Adrenal gland (tissue), 12 donors: ENCODE measurements around the gene FHIT. TPM values are rescaled to one million over a fixed set of nuclear protein-coding genes. Genes with fewer than 3 reads are reported as not detected.

Experiments used
- DNase-seq, 7 donors: peaks; one replicate each; pipeline ENCODE4 v3.0.0-alpha.2; 2019 to 2020
- H3K27ac ChIP-seq, 5 donors: fragments of 200-600 bp; sonication (generic) in 4 of 5; 1 replicate in 3 of 5; 2 replicates in 2 of 5; pipeline versions ENCODE4 v1.5.1 to v1.8.0; 2016 to 2020; ENCODE audit warnings: mild to moderate bottlenecking in 1 of 5
- H3K27me3 ChIP-seq: fragments of 200-600 bp; 2 replicates; pipeline ENCODE4 v1.8.0; 2021
- H3K36me3 ChIP-seq, 2 donors: fragments of 200-600 bp; replicated peaks in 1 of 2; 1 replicate in 1 of 2; 2 replicates in 1 of 2; pipeline versions ENCODE4 v1.5.1 to v1.8.0; 2018 to 2022
- H3K4me1 ChIP-seq, 2 donors: fragments of 200-600 bp; replicated peaks in 1 of 2; 1 replicate in 1 of 2; 2 replicates in 1 of 2; pipeline versions ENCODE4 v1.5.1 to v1.8.0; 2018 to 2021
- H3K4me3 ChIP-seq, 4 donors: fragments of 200-600 bp; sonication (generic) in 3 of 4; one replicate each; pipeline ENCODE4 v1.5.1; 2016 to 2018
- H3K9me3 ChIP-seq, 3 donors: fragments of 200-600 bp; sonication (generic) in 1 of 3; replicated peaks in 1 of 3; 1 replicate in 2 of 3; 2 replicates in 1 of 3; pipeline versions ENCODE4 v1.5.1 to v1.8.0; 2016 to 2021
- POLR2A ChIP-seq, 2 donors: fragments of 450-650 bp; IDR thresholded peaks; one replicate each; pipeline ENCODE4 v1.6.1; 2017; ENCODE audit warnings: antibody characterized with exemption in 2 of 2, mild to moderate bottlenecking in 2 of 2, moderate library complexity in 1 of 2
- WGBS, 4 donors: extraction: QIAGEN DNeasy Blood & Tissue Kit in 2 of 4; methylation state at CpG; one replicate each; pipeline versions ENCODE4 v1.1.5 to v1.1.7; 2013 to 2017; 5-methylcytosine and 5-hydroxymethylcytosine counted together
- intact Hi-C, 2 donors: fragments of 100-400 bp; cut with DNase I; formaldehyde crosslinking; loops; one replicate each; pipeline versions ENCODE4 v1.14.1 to v1.15.0; 2022 to 2023
- polyA plus RNA-seq, 3 donors: library from polyadenylated mRNA; stranded (reverse); fragments of 200-250 nt in 2 of 3; fragments of 350-450 nt in 1 of 3; fragmentation: Illumina TruSeq in 1 of 3; extraction: RNeasy Lipid Tissue Mini Kit (QIAGEN cat#74804) in 1 of 3; gene quantifications; one replicate each; pipeline ENCODE4 v1.2.3, GENCODE V29; 2013 to 2014
- total RNA-seq, 9 donors: library from RNA; depleted of rRNA in 4 of 9; stranded (reverse); fragments of >200 nt in 4 of 9; fragments of 120-200 nt in 1 of 9; fragmentation: NEBNext Ultra II Directional in 1 of 9; extraction: Animal tissue kit (Norgen Biotek cat#: 25700) in 1 of 9; gene quantifications; one replicate each; pipeline versions ENCODE4 v1.1.0 to v1.2.4, GENCODE V29; 2013 to 2023
- TF ChIP-seq, protein P1 (sequence below), 6 experiments: fragments of 450-650 bp in 4 of 6; fragments of 200-600 bp in 2 of 6; sonication (generic) in 1 of 6; IDR thresholded peaks; 1 replicate in 5 of 6; 2 replicates in 1 of 6; pipeline versions ENCODE4 v1.5.1 to v1.8.0; 2016 to 2021; ENCODE audit warnings: antibody characterized with exemption in 6 of 6, mild to moderate bottlenecking in 2 of 6, moderate library complexity in 1 of 6
- donor health status: healthy with polysubstance abuse.
- donor health status: Bipolar disorder and iron deficiency.
- donor health status: DM: yes; HTN: yes; CAD: no.
- donor health status: DM: no; HTN: no; CAD: no.
- donor health status: DM: no; HTN: no; CAD: no.
- donor health status: DM: yes; HTN: yes; CAD: no.

Gene FHIT
- total and polyA plus RNA-seq, 12 donors: 14.1 to 43.9 (median 28.8) TPM

DNA sequence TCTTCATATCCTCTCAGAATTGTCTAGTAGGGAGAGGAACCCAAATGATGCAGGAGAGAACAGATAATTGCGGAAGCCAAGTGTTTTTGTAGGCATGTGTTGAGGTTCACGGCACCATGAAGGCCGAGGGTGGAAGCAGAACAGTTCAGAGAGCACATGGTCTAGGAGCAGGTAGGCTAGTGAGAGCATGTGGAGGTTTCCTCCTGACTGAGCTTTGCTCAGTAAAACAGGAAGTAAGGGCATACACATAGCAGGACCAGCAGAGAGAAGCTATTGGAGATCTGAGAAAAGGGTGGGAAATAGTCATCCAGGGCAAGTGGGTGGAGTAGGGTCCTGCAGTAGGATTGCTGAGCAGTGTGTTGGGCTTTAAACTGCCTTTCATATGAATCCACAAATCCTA is 491.1 kb downstream of the FHIT start:
- WGBS, 4 donors: 90 to 94% (median 93%) methylated on average over 3 of the region's 3 CpGs
- H3K4me1 ChIP-seq: no peaks in the 10 kb centered on the region
- H3K4me3 ChIP-seq: no peak overlapping the region
- H3K36me3 ChIP-seq: no peaks in the 10 kb centered on the region
- no peak overlapping the region for H3K27ac ChIP-seq
- H3K27me3 ChIP-seq: no peaks in the 10 kb centered on the region
- TF ChIP-seq, protein P1, sequence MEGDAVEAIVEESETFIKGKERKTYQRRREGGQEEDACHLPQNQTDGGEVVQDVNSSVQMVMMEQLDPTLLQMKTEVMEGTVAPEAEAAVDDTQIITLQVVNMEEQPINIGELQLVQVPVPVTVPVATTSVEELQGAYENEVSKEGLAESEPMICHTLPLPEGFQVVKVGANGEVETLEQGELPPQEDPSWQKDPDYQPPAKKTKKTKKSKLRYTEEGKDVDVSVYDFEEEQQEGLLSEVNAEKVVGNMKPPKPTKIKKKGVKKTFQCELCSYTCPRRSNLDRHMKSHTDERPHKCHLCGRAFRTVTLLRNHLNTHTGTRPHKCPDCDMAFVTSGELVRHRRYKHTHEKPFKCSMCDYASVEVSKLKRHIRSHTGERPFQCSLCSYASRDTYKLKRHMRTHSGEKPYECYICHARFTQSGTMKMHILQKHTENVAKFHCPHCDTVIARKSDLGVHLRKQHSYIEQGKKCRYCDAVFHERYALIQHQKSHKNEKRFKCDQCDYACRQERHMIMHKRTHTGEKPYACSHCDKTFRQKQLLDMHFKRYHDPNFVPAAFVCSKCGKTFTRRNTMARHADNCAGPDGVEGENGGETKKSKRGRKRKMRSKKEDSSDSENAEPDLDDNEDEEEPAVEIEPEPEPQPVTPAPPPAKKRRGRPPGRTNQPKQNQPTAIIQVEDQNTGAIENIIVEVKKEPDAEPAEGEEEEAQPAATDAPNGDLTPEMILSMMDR (IDR thresholded peaks at IDR 0.05): no peak
- no peak for TF ChIP-seq POLR2A (IDR thresholded peaks at IDR 0.05)
- intact Hi-C loops: no loop called here
- DNase-seq: no peak
- no peaks in the 10 kb centered on the region for H3K9me3 ChIP-seq

DNA sequence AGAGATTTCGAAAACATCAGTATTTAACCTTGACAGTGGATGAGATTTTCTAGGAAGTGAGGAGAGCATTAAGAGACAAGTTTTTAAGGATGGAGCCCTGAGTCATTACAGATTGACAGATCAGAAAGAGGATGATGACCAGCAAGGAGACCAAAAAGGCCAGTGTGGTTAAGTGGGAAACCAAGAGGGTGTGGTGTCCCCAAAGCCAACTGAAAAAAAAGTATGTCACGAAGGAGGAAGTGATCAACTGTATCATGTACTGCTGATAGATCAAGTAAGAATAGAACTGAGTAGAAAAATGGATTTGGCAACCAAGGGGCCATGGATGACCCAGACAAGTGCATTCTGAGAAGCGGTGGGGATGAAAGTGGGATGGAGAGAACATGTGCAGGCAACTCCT is 491.8 kb downstream of the FHIT start:
- Histone ChIP-seq H3K4me3 (no peak overlapping the region), H3K4me1 (no peaks in the 10 kb centered on the region), H3K36me3 (no peaks in the 10 kb centered on the region), H3K27ac (no peak overlapping the region), H3K27me3 (no peaks in the 10 kb centered on the region), H3K9me3 (no peaks in the 10 kb centered on the region)
- no peak for DNase-seq
- WGBS, 4 donors: 83 to 91% (median 87%) methylated on average over 3 of the region's 3 CpGs
- TF ChIP-seq, protein P1 (IDR thresholded peaks at IDR 0.05): no peak
- no peak for TF ChIP-seq POLR2A (IDR thresholded peaks at IDR 0.05)
- intact Hi-C loops: no loop called here

DNA sequence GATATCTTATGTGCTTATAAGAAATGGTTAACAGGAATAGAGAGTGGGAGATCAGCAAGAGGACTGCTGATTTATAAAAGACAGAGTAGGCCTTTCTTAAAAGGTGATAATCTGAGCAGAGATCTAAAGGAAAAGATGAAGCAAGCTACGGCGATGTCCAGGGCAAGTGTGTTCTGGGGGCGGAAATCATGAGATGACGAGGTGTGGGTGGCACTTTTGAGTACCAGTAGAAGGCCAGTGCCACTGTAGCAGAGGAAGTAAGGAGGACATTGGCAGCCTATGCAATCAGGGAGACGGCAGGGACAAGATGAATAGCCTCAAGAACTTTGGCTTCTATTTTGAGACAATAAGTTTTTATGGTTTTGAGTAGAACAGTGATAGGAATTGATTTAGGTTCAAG is 492.4 kb downstream of the FHIT start:
- 86 to 95% (median 91%) methylated on average over 5 of the region's 5 CpGs for WGBS, 4 donors

DNA sequence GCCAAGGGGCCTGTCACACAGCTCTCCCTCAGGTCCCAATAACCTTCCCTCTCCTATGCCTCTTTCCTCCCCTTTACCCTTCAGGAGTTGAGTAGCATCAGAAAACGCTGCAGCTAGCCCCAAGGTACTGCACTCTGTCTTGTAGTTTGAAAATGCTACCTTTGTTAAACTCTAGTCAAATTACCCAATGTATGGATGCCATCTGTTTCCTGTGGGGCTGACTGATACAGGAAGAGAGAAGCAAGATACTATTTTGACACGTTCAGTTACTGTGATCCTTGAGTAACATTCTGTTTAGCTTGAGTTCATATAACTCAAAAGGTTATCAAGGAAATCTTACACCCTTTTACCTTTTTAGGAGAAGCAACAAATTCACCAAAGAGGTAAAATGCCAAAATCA is 493.1 kb downstream of the FHIT start:
- intact Hi-C loops: no loop called here
- no peak for TF ChIP-seq POLR2A (IDR thresholded peaks at IDR 0.05)
- TF ChIP-seq, protein P1 (IDR thresholded peaks at IDR 0.05): no peak
- no peak for DNase-seq
- Histone ChIP-seq H3K9me3 (no peaks in the 10 kb centered on the region), H3K4me3 (no peak overlapping the region), H3K27ac (no peak overlapping the region), H3K36me3 (no peaks in the 10 kb centered on the region), H3K27me3 (no peaks in the 10 kb centered on the region), H3K4me1 (no peaks in the 10 kb centered on the region)
- 75 to 94% (median 78%) methylated on average over 2 of the region's 2 CpGs for WGBS, 4 donors

More for the DNA sequence above, 492.4 kb downstream of the FHIT start:
- Histone ChIP-seq H3K9me3 (no peaks in the 10 kb centered on the region), H3K4me3 (no peak overlapping the region), H3K36me3 (no peaks in the 10 kb centered on the region), H3K4me1 (no peaks in the 10 kb centered on the region), H3K27me3 (no peaks in the 10 kb centered on the region), H3K27ac (no peak overlapping the region)
- no peak for DNase-seq
- intact Hi-C loops: no loop called here
- TF ChIP-seq POLR2A (IDR thresholded peaks at IDR 0.05): no peak
- TF ChIP-seq, protein P1 (IDR thresholded peaks at IDR 0.05): no peak
